Measurements from ENCODE around the gene TCF7L2.

The TCF7L2 gene

DNA sequence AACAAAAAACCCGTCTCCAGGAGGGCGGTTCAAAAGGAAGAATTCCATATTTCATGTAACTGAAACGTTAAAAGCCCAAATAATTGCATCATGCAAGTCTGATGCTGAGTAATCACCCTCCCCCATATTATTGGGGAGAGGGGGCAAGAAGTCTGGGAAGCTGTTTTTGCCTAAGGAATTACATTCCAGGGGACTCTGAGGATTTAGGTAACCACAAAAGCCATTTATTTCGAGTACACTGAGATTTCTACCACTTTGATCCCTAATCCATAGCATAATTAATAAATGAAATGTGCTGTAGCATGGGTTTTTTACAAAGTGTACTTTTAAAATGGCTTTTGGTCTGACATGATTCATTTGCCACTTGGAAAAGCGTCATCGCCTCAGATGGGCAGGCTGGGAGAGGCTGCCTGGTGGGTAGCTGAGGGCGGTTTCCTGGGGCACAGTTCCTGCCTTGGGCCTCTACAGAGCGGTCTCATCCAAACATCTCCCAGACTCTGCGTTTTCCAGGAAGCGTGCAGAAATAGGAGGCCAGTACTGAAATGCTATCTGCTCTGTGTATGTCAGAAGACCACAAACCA is 106.5 kb downstream of the TCF7L2 start:
- H3K4me3 ChIP-seq (replicated peaks; ENCODE audit: low read depth, low read length) = no peak overlapping the region
- DNase-seq (ENCODE audit: extremely low read depth, low read depth) = no peak
- TF ChIP-seq, protein P1, sequence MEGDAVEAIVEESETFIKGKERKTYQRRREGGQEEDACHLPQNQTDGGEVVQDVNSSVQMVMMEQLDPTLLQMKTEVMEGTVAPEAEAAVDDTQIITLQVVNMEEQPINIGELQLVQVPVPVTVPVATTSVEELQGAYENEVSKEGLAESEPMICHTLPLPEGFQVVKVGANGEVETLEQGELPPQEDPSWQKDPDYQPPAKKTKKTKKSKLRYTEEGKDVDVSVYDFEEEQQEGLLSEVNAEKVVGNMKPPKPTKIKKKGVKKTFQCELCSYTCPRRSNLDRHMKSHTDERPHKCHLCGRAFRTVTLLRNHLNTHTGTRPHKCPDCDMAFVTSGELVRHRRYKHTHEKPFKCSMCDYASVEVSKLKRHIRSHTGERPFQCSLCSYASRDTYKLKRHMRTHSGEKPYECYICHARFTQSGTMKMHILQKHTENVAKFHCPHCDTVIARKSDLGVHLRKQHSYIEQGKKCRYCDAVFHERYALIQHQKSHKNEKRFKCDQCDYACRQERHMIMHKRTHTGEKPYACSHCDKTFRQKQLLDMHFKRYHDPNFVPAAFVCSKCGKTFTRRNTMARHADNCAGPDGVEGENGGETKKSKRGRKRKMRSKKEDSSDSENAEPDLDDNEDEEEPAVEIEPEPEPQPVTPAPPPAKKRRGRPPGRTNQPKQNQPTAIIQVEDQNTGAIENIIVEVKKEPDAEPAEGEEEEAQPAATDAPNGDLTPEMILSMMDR (IDR thresholded peaks at IDR 0.05; ENCODE audit: low read depth, low read length, missing control alignments) = no peak

- peak overlapping the region; percentile 12; the same call in 1 of the 2 replicates for H3K4me3 ChIP-seq (replicated peaks; ENCODE audit: low read depth, low read length)
- DNase-seq (ENCODE audit: extremely low read depth, low read depth) = no peak
- TF ChIP-seq, protein P1 (IDR thresholded peaks at IDR 0.05; ENCODE audit: low read depth, low read length, missing control alignments) = no peak
Observed at GRCh38 chr10:113057948-113058522, 108.0 kb downstream of the TCF7L2 start.

DNA sequence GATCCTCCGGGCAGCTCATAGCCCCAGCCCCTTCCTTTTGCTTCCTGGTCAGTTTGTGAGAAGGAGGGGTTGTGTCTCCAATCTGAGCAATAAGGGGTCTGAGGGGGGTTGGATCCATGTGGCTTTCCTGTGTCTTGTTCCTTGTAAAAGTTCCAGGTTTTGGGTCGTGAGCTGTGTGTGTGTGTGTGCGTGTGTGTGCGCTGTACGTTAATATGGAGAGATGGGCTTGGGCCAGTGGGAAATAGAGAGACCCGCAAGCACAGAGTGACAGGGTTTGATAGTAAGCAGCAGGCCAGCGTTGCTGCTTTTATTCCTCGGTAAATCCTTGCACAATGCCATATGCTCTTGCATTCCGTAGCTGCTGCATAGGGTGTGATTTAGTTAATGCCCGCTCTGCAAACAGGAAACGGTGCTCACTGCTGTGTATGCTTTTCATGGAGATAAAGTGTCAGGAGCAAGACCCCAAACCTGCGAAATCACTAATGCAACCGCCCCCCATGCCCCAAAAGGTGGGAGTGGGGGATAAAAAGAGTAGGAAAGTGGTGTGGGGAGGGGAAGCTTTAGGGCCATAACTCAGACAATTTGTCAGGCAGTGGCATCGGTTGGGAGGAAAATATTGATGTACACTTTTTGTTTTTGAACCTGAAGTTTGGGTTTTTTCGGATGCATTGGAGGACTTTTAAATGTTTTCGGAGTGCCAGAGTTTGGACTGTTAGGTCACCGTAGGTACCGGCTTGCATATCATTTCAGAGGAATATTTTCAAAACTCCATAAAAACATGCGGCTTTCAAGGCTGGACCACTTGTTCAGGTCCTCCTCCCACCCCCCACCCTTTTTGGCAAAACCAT is 108.7 kb downstream of the TCF7L2 start:
- no peak for DNase-seq (ENCODE audit: extremely low read depth, low read depth)
- peak overlapping the region; percentile 12; the same call in 1 of the 2 replicates for H3K4me3 ChIP-seq (replicated peaks; ENCODE audit: low read depth, low read length)
- TF ChIP-seq, protein P1 (IDR thresholded peaks at IDR 0.05; ENCODE audit: low read depth, low read length, missing control alignments) = no peak

GRCh38 chr10:113059371-113059780 is 109.3 kb downstream of the TCF7L2 start:
- DNase-seq (ENCODE audit: extremely low read depth, low read depth) = no peak
- TF ChIP-seq, protein P1 (IDR thresholded peaks at IDR 0.05; ENCODE audit: low read depth, low read length, missing control alignments) = no peak
- 0 out of 2 replicates have a peak overlapping the region, but pooled peaks have one; percentile 1 for H3K4me3 ChIP-seq (replicated peaks; ENCODE audit: low read depth, low read length)

DNA sequence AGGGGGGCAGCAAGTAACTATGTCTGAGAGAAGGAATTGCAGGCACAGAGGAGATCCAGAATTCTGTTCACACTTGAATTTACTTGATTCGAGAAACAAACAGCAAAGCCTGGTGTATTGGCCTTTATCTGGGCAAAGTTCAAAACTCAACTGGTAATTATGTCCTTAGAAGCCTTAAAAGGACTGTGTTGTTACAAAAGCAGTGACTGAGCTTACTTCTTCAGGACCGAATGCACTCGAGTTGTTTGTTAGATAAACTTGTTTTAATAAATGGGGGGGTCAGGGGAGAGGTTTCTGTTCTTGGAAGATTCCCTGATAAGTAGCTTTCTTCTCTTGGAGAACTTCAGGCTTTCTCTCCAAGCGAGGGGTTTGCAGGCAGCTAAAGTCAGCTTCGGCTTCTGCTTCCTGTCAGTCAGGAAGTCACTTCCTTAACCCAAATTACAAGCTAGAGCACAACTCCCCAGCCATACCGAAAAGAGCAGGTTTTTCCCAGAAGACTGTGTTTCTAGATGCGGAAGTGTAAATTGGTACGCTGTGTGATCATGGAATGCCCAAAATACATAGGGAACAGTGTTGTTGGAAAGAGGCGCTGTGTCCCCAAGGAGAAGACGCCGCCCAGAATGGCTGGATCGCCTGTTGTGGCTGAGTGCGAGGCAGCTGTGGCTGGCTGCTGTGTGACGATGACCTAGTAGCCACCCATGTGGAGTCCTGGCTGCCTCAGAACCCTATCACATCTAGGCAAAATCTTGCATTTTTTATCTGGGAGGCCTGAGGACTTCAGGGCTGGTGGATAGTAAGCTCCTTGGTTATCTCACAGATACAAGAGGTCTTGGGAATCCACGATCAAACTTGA is 110.4 kb downstream of the TCF7L2 start:
- no peak overlapping the region for H3K4me3 ChIP-seq (replicated peaks; ENCODE audit: low read depth, low read length)
- TF ChIP-seq, protein P1 (IDR thresholded peaks at IDR 0.05; ENCODE audit: low read depth, low read length, missing control alignments) = no peak
- DNase-seq (ENCODE audit: extremely low read depth, low read depth) = no peak

GRCh38 chr10:113061054-113061430 is 111.0 kb downstream of the TCF7L2 start:
- TF ChIP-seq, protein P1 (IDR thresholded peaks at IDR 0.05; ENCODE audit: low read depth, low read length, missing control alignments) = no peak
- no peak for DNase-seq (ENCODE audit: extremely low read depth, low read depth)

More at GRCh38 chr10:113061054-113061430, 111.0 kb downstream of the TCF7L2 start:
- no peak overlapping the region for H3K4me3 ChIP-seq (replicated peaks; ENCODE audit: low read depth, low read length)

Data from HFF-Myc (cell line).